Stimulated activated CD8-positive, alpha-beta memory T cell treated with anti-CD3 and anti-CD28 coated beads, Interleukin-15, amount 100 ng/mL, for 4 hours (primary cell): ENCODE results near the gene SHB.

ENCODE experiments used
- DNase-seq, 2 donors: peaks; one replicate each; pipeline ENCODE4 v3.0.0-alpha.2; 2020; ENCODE audit warnings: low read depth in 2 of 2

SHB gene

DNA sequence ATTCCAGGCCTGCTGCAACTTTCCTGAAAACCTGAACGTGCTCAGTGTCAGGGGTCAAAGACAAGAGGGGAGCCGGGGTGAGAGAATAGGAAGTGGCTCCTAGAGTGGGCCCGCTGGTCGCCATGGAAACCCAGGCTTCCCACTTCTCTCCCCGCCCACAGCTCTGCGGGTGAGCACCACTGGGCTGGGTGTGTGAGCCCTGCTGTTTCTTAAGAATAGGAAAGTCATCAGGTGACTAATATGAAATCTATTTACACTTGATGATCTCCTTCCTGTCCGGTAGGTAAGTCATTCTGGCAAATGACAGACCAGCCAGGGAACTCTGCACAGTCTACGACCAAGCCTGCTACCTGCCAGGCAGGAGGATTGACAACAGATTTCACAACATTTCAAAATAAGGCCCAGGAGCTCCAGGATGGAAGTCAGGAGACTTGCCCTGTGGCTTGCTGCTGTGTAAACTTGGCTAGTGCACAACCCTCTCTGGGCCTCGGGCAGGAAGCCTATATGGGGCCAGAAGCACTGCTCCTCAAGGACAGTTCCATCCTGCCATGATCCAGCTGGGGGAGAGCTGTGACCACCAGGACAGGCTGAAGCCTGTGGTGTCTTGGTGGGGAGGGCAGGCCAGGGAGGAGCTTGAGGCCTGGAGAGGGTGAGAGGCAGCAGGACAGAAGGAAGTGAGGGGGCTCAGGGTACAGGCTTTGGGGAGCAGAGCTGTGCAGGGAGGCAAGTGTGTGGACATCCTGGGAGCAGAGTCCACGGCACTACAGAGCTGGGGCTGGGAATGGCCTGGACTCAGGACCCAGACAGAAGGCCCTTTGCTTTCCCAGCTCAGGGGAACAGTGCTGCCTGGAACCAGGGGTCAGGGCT lies 60.6 kb downstream of the SHB start:
- peak; percentile 13 to 34 for DNase-seq

- DNase-seq, result no peak
Observed at GRCh38 chr9:38007016-38007415, 62.0 kb downstream of the SHB start.

- no peak for DNase-seq
Observed at GRCh38 chr9:38006163-38006562, 62.9 kb downstream of the SHB start.

- DNase-seq, result no peak
Observed at GRCh38 chr9:38004809-38005560, 64.0 kb downstream of the SHB start.

- no peak for DNase-seq
Observed at GRCh38 chr9:38003946-38004808, 64.8 kb downstream of the SHB start.

GRCh38 chr9:38003230-38003629 lies 65.8 kb downstream of the SHB start:
- peak in 1 of 2 donors; percentile 1 for DNase-seq

DNA sequence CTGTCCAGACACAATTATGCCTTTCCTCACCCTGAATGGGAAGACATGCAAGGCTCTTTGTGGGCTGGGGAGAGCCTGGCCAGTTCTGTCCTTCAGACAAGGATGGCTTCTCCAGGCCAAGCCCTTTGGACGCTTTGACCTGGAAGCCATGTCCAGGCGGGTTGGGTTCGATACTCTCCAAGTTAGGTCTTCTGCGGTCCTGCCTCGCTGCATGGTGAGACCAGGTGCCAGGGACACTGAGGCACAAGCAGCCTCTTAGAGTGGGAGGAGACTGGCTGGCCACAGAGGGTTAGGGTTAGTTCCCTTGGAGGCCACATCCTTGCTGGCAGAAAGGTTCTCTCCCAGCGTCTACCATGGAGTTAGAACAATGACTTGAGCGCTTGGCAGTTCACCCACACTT lies 67.6 kb downstream of the SHB start:
- no peak for DNase-seq

- no peak for DNase-seq
Observed at GRCh38 chr9:38000735-38001134, 68.3 kb downstream of the SHB start.

DNA sequence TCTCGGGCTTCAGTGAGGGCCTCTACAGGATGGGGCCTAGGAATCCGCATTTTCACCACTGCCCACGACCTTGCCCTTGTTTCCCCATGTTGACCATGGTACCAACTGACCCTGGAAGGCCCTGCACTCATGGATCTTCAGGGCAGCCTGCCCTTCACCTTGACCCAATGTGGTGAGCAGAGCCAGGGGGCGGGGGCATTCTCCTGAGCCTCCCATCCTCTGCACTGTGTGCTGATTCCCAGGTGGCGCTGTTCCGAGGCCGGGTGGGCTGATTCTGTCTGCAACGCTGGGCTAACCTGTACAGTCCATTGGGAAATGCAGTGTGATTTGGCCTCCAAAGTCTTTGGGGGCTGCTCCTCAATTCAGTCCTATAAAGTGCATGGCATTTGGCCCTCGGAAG lies 68.7 kb downstream of the SHB start:
- no peak for DNase-seq

GRCh38 chr9:37999588-38000189 lies 69.3 kb downstream of the SHB start:
- no peak for DNase-seq

- DNase-seq, result no peak
Observed at GRCh38 chr9:37998881-37999587, 70.0 kb downstream of the SHB start.

- no peak for DNase-seq
Observed at GRCh38 chr9:37997636-37998374, 71.2 kb downstream of the SHB start.

- no peak for DNase-seq
Observed at GRCh38 chr9:37996819-37997217, 72.2 kb downstream of the SHB start.

DNA sequence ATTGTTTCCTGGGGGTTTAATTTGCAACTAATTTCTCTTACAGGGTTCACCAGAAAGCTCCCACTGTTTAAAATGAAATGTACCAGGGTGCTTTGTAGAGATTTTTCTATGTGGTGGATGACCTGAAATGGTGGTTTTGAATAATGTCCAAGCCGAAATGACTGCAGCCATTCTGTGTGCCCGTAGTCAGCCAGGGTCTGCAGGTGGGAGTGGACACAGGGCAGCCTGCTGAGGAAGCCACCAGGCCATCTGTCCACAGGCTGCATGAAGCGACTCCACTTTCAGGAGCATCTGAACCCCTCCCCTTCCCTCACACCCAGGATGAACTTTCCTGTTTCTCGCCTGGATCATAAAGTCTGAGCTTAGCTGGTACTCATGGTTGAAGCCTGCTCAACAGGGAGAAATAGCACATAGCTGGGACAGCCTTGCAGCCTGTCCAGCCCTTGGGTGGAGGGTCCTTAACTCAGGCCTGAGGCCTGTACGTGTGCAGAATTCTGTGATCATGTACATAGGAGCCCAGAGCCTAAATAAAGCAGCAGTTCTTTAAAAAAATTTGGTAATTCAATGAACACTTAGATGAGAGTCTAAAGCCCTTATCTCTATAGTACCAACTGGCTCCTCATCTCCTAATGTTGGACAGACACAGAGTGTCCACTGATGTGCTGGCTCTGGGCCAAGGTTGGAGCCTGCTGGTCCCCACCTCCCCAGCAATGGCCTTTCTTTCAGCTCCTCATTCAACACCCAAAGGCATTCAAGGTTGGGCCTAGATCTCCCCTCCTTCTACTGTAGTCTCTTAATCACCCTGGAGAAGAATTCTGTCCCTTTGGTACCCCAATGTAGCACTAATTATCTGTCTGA lies 72.8 kb downstream of the SHB start:
- DNase-seq, result no peak

DNA sequence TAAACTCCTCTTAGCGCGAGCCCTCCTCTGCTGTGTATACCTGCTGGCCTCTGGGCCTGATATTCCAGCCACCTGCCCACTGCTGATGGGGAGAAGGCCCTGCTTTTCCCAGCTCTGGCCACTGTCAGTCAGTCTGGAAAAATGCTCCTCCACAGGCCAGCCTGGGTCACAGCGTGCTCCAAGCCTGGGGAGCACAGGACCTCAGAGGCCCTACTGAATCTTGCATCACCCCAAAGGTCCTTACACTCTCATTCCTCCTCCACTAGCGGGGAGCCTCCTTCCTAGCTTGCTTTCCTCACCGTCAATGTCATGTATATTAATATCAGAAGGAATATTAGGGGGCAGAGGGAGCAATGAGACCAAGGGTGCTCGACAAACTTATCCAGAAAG lies 73.7 kb downstream of the SHB start:
- no peak for DNase-seq

DNA sequence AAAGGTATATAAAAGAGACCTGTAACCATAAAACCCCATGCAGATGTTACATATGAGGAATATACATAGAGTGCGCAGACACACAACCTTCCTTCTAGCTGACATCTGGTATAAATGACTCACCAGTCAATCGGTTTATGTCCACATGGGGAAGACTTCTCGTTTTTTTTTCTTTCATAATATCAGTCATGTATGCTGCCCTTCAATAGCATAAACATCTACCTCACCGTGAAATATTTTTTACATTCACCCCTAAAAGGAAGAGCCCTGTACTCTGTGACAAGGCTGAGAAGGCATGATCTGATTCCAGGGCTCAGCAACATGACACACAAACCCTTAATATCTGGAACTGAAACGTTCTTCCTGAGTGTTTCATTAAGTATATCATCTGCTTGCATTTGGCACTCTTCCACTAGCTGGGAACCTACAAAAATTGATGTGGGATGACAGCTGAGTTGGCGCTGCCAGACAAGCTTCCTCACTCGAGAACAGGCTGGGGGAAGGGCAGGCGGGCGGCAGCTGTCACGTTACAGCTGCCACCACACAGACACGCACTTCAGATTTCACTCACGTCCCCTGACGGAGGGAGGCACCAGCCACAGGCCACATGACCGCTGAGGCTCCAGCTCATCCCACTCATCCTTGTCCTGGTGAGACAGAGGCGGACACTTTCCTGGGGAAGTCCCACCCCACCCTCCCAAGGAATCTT lies 74.2 kb downstream of the SHB start:
- no peak for DNase-seq

- no peak for DNase-seq
Observed at GRCh38 chr9:37992924-37993349, 76.1 kb downstream of the SHB start.

DNA sequence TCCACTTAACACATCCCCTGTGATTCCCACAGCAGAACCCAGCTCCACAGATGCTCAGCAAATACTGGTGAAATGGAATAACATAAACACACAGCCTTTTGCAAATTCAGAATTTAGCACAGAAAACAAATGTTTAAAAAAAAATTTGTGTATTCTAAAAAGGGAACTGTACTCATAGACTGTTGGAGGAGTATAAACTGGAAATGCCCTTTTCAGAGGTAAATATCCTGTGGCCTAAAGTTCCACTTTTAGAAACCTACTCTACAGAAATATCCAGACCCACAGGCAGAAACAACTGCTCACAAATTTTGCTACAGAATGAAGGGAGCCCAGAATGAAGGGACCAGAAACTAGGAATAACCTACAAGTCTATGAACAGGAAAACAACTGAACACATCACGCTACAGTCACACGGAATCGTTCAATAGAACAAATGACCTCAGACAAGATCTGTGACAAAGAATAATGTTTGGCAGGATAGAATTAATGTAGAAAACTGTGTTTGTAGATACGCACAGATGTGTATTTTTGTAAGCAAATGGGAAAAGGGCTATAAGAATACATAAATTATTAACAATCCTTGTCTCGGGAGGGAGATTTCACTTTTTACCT lies 78.5 kb downstream of the SHB start:
- no peak for DNase-seq
